Superior temporal gyrus (tissue), 1 donor: ENCODE data around the gene STAB2.
"Not testable (repeated sequence)": the region's sequence is repeated elsewhere in the genome, so short reads cannot be mapped to it uniquely, and the experiment has no call there.

Experiments
- DNase-seq: peaks from one replicate; pipeline ENCODE4 v3.0.0-alpha.2; 2016; ENCODE audit errors: extremely low spot score

The STAB2 gene

GRCh38 chr12:103807561-103808238, 220.6 kb downstream of the STAB2 start:
- DNase-seq: no peak

- DNase-seq: no peak
Measured at GRCh38 chr12:103808239-103808880, 221.3 kb downstream of the STAB2 start.

GRCh38 chr12:103809154-103809553, 222.1 kb downstream of the STAB2 start:
- DNase-seq: no peak

GRCh38 chr12:103809639-103810038, 222.6 kb downstream of the STAB2 start:
- DNase-seq: not testable (repeated sequence)

- no peak for DNase-seq
Measured at GRCh38 chr12:103810111-103810510, 223.0 kb downstream of the STAB2 start.

DNA sequence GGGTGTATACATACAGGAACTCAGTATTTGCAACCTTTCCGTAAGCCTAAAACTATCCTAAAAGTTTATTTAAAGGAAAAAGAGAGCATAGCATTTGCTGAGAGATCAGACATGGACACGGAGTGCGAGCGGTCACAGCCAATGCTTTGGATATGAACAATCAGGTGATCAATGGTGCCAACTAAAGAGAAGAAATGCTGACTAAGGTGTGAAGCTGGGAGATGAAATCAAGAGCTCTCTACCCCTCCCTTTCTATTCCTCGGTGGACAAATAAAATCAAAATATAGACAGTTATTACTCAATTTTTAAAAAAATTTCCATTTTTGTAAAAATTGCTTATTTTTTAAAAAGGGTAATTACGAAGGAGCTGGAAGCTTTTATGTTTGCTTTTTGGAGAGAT, 224.7 kb downstream of the STAB2 start:
- DNase-seq: no peak

- DNase-seq: no peak
Measured at GRCh38 chr12:103812789-103813188, 225.7 kb downstream of the STAB2 start.

DNA sequence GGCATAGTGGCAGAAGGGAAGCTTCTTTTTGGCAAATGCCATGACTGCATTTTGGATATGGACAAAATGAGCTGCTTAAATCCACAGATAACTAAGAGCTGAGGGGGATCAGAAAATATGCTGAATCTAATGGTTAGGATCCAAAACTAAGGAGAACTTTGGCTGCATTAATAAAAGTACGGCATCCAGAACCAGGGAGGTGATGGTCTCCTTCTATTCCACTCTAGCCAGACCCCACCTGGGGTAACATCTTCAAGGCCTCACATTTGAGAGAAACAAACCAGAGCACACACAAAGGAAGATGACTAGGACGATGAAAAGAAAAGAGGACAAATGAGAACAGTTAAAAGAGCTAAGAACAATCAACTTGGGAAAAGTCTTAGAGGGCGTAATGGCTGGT, 226.4 kb downstream of the STAB2 start:
- DNase-seq: no peak

GRCh38 chr12:103813949-103814348, 226.9 kb downstream of the STAB2 start:
- DNase-seq: no peak

- DNase-seq: no peak
Measured at GRCh38 chr12:103814436-103814835, 227.4 kb downstream of the STAB2 start.
